Body of pancreas (tissue), 4 donors: ENCODE results near the gene SHC4. TPM values are rescaled to one million over a fixed set of nuclear protein-coding genes. Genes with fewer than 3 reads are reported as not detected.

Experiments used
- ATAC-seq: fragments of 150-250 bp; one replicate; pipeline ENCODE4 v1.9.1; 2016
- DNase-seq, 4 donors: peaks; one replicate each; pipeline ENCODE4 v3.0.0-alpha.2; 2019
- H3K27ac ChIP-seq, 4 donors: fragments of 200-600 bp; sonication (generic); 1 replicate in 3 of 4; 2 replicates in 1 of 4; pipeline versions ENCODE4 v1.5.1 to v1.6.1; 2016 to 2019; ENCODE audit warnings: mild to moderate bottlenecking in 1 of 4, mixed read lengths in 1 of 4, moderate library complexity in 1 of 4
- H3K27me3 ChIP-seq, 2 donors: fragments of 200-600 bp; sonication (generic); one replicate each; pipeline ENCODE4 v1.6.0; 2016; ENCODE audit warnings: mild to moderate bottlenecking in 1 of 2
- H3K36me3 ChIP-seq, 2 donors: fragments of 200-600 bp; sonication (generic); replicated peaks in 1 of 2; 2 replicates each; pipeline ENCODE4 v1.5.1; 2016; ENCODE audit warnings: low read depth in 2 of 2; ENCODE audit not compliant: insufficient read depth in 1 of 2
- H3K4me1 ChIP-seq: fragments of 200-600 bp; sonication (generic); one replicate; pipeline ENCODE4 v1.6.0; 2016
- H3K4me3 ChIP-seq, 2 donors: fragments of 200-600 bp; sonication (generic); 1 replicate in 1 of 2; 2 replicates in 1 of 2; pipeline ENCODE4 v1.5.1; 2016 to 2019
- H3K9me3 ChIP-seq, 3 donors: fragments of 200-600 bp; sonication (generic); 1 replicate in 2 of 3; 2 replicates in 1 of 3; pipeline ENCODE4 v1.5.1; 2016
- CTCF ChIP-seq, 7 experiments: fragments of 450-650 bp in 4 of 7; fragments of 200-600 bp in 3 of 7; sonication (generic) in 3 of 7; IDR thresholded peaks; one replicate each; pipeline ENCODE4 v1.5.1; 2016 to 2019; ENCODE audit warnings: antibody characterized with exemption in 7 of 7
- POLR2A ChIP-seq, 3 donors: fragments of 450-650 bp; IDR thresholded peaks; one replicate each; pipeline ENCODE4 v1.6.1; 2016; ENCODE audit warnings: antibody characterized with exemption in 3 of 3, mild to moderate bottlenecking in 2 of 3
- WGBS, 2 donors: methylation state at CpG; one replicate each; pipeline ENCODE4 v1.1.5; 2017; 5-methylcytosine and 5-hydroxymethylcytosine counted together
- intact Hi-C: fragments of 100-400 bp; cut with DNase I; formaldehyde crosslinking; loops from one replicate; pipeline ENCODE4 v1.15.1; 2023
- total RNA-seq, 2 donors: library from RNA; depleted of rRNA; stranded (reverse); fragments of >200 nt; gene quantifications; one replicate each; pipeline ENCODE4 v1.1.0, GENCODE V29; 2016

SHC4 gene
- total RNA-seq, result under 1 TPM in 1 of 2 donors, not detected in 1; 0.78 TPM

GRCh38 chr15:48963524-48964113, at the start of gene SHC4:
SHC4 (minus strand) TSS chr15:48963919; CDS start chr15:48963015, 904 bp downstream.
- DNase-seq (peak; percentile 31 to 64 (median 44)), ATAC-seq (peak; percentile 67)
- Histone ChIP-seq H3K4me1 (peaks cover 19% of the 10 kb centered on the region), H3K4me3 (peak within 1 kb of the TSS in 1 of 2 donors; percentile 13), H3K9me3 (no peaks in the 10 kb centered on the region), H3K27ac (no peak within 1 kb of the TSS), H3K36me3 (no peaks in the 10 kb centered on the region), H3K27me3 (peaks cover 0 to 19% of the 10 kb centered on the region in 2 donors)
- TF ChIP-seq POLR2A (IDR thresholded peaks at IDR 0.05), result no peak
- TF ChIP-seq CTCF (IDR thresholded peaks at IDR 0.05), result peak in 1 of 7 experiments; percentile 6
- WGBS, 2 donors, result 1% methylated on average over 16 of the region's 16 CpGs
- intact Hi-C loops, result no loop called here

- H3K4me3 ChIP-seq, result no peak overlapping the region
- TF ChIP-seq CTCF (IDR thresholded peaks at IDR 0.05) (no peak), POLR2A (IDR thresholded peaks at IDR 0.05) (no peak)
- H3K4me1 ChIP-seq, result no peaks in the 10 kb centered on the region
- ATAC-seq, result no peak
- no peaks in the 10 kb centered on the region for H3K9me3 ChIP-seq
- H3K36me3 ChIP-seq, result peaks cover 0 to 12% of the 10 kb centered on the region in 2 donors
- 88 to 89% methylated on average over 2 of the region's 2 CpGs for WGBS, 2 donors
- no peak for DNase-seq
- no peak overlapping the region for H3K27ac ChIP-seq
- H3K27me3 ChIP-seq, result no peaks in the 10 kb centered on the region
- intact Hi-C loops, result loop anchor here (10.0 kb wide), 1 partner anchor 55 kb away; no protein-coding TSS in a partner anchor
Observed at GRCh38 chr15:48999314-48999713, 35.6 kb upstream of the SHC4 start.

GRCh38 chr15:48996276-48996675, 32.6 kb upstream of the SHC4 start:
- Histone ChIP-seq H3K4me1 (no peaks in the 10 kb centered on the region), H3K27ac (no peak overlapping the region), H3K36me3 (peaks cover 0 to 22% of the 10 kb centered on the region in 2 donors), H3K4me3 (no peak overlapping the region), H3K27me3 (no peaks in the 10 kb centered on the region), H3K9me3 (no peaks in the 10 kb centered on the region)
- WGBS, 2 donors, result 86 to 94% methylated on average over 2 of the region's 2 CpGs
- DNase-seq (no peak), ATAC-seq (no peak)
- intact Hi-C loops, result loop anchor here (10.0 kb wide), 1 partner anchor 59 kb away; no protein-coding TSS in a partner anchor
- TF ChIP-seq POLR2A (IDR thresholded peaks at IDR 0.05), result no peak
- TF ChIP-seq CTCF (IDR thresholded peaks at IDR 0.05), result no peak

- Histone ChIP-seq H3K9me3 (no peaks in the 10 kb centered on the region), H3K4me3 (no peak overlapping the region), H3K27ac (no peak overlapping the region), H3K27me3 (no peaks in the 10 kb centered on the region), H3K4me1 (no peaks in the 10 kb centered on the region), H3K36me3 (peaks cover 0 to 14% of the 10 kb centered on the region in 2 donors)
- ATAC-seq (no peak), DNase-seq (no peak)
- TF ChIP-seq CTCF (IDR thresholded peaks at IDR 0.05) (no peak), POLR2A (IDR thresholded peaks at IDR 0.05) (no peak)
- intact Hi-C loops, result loop anchor here (10.0 kb wide), 1 partner anchor 61 kb away; no protein-coding TSS in a partner anchor
Observed at GRCh38 chr15:48993380-48993779, 29.7 kb upstream of the SHC4 start.

GRCh38 chr15:48992545-48992944, 28.8 kb upstream of the SHC4 start:
- TF ChIP-seq POLR2A (IDR thresholded peaks at IDR 0.05), result no peak
- TF ChIP-seq CTCF (IDR thresholded peaks at IDR 0.05), result no peak
- ATAC-seq (no peak), DNase-seq (no peak)
- H3K27me3 ChIP-seq, result no peaks in the 10 kb centered on the region
- no peaks in the 10 kb centered on the region for H3K4me1 ChIP-seq
- no peaks in the 10 kb centered on the region for H3K9me3 ChIP-seq
- peaks cover 0 to 14% of the 10 kb centered on the region in 2 donors for H3K36me3 ChIP-seq
- H3K4me3 ChIP-seq, result no peak overlapping the region
- H3K27ac ChIP-seq, result no peak overlapping the region
- intact Hi-C loops, result loop anchor here (10.0 kb wide), 1 partner anchor 62 kb away; no protein-coding TSS in a partner anchor
- 81 to 88% methylated on average over 1 of the region's 1 CpG for WGBS, 2 donors
